Metanephros (tissue), 2 donors: ENCODE measurements around the gene CNNM3. TPM values are rescaled to one million over a fixed set of nuclear protein-coding genes. Genes with fewer than 3 reads are reported as not detected.

Experiments used
- small RNA-seq: library from RNA; depleted of rRNA; stranded (forward); fragments of <200 nt; gene quantifications from one replicate; pipeline ENCODE3, GENCODE V24; 2014; ENCODE audit warnings: low replicate concordance
- total RNA-seq: library from RNA; depleted of rRNA; stranded (reverse); fragments of >200 nt; gene quantifications from one replicate; pipeline ENCODE4 v1.2.3, GENCODE V29; 2014

The CNNM3 gene
- 23.5 TPM for total RNA-seq

DNA sequence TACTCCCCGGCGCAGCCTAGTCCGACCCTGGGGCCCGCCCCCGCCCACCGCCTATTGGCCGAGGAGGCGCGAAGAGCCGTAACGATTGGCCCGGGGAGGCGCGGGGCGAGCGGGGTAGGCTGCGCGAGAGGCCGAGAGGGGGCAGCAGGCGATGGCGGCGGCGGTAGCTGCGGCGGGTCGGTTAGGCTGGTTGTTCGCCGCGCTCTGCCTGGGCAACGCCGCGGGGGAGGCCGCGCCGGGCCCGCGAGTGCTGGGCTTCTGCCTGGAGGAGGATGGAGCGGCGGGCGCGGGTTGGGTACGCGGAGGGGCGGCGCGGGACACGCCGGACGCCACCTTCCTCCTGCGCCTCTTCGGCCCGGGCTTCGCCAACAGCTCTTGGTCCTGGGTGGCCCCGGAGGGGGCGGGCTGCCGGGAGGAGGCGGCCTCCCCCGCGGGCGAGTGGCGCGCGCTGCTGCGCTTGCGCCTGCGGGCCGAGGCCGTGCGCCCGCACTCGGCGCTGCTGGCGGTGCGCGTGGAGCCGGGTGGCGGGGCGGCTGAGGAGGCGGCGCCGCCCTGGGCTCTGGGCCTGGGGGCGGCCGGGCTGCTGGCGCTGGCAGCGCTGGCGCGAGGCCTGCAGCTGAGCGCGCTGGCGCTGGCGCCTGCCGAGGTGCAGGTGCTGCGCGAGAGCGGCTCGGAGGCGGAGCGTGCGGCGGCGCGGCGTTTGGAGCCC is at the start of gene CNNM3:
TSS of gene CNNM3 (plus strand) at position 142 of the 709 bp plus-strand sequence. CDS start at position 152, 10 bp downstream.

GRCh38 chr2:96843538-96844268 is 27.6 kb downstream of the CNNM3 start, which contains the start of gene ANKRD23:
Gene ANKRD23 (minus strand): TSS chr2:96844021. CDS start chr2:96843992, 29 bp downstream.

GRCh38 chr2:96857667-96858372 is 41.8 kb downstream of the CNNM3 start, which contains the start of gene ANKRD39:
Gene ANKRD39 (minus strand): TSS chr2:96858016. CDS start chr2:96857987, 29 bp downstream.

DNA sequence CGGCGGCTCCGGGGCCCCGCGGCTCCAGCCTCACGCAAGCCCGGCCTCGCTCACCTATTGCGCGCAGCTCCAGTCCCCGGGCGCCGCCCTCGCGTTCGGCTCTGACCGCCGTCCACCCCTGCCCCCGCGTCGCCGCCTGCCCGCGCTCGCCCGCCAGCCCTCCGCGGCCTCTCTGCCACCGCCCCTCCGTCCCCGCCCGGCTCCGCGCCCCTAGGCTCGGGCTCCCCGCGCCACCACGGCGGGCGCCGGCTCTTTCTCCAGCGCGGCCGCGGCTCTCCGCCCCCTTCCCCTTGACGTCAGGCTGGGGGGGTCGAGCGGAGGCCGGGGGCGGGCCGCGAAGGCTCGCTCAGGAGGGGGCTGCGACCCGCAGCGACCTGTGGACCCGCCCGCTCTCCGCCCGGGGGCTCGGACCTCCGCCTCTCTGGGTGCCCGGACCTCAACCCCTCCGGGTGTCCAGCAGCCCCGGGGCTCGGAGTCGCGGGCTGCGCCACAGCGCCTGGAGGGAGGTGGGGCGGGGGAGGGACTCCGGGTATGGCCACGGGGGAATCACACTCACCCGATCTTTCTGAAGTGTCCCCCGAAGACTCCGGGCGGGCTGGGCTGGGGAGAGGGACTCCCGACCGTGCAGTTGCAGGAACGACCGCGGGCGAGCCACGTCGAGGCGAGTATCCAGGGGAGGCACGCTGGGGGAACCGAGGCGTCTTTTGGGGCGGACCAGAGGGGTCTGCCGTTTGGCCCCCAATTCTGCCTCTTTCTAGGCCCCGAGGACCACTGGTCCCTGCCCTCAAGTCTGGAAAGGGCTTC is 54.0 kb downstream of the CNNM3 start, which contains the start of gene SEMA4C:
TSS of gene SEMA4C (minus strand) at position 259 of the 804 bp plus-strand sequence. CDS start 2,194 bp downstream, outside the sequence.

Small RNA genes lying within 50 kb of the gene (small RNA-seq; reads per million reads assigned to genes)
- 0.07 reads per million for gene MIR3127

Other genes with a start within 250 kb of the CNNM3 start
- 63.8 TPM for gene KANSL3, start 178.0 kb upstream of the CNNM3 start, total RNA-seq
- 1.6 TPM for gene FER1L5, start 173.5 kb upstream of the CNNM3 start, total RNA-seq
- 36.0 TPM for gene LMAN2L, start 76.2 kb upstream of the CNNM3 start, total RNA-seq
- 12.1 TPM for gene CNNM4, start 55.4 kb upstream of the CNNM3 start, total RNA-seq
- gene ANKRD23, start 27.8 kb downstream of the CNNM3 start, total RNA-seq = 12.5 TPM
- 10.6 TPM for gene ANKRD39, start 41.7 kb downstream of the CNNM3 start, total RNA-seq
- gene SEMA4C, start 53.8 kb downstream of the CNNM3 start, total RNA-seq = 41.6 TPM
- not detected for gene FAM178B, start 170.3 kb downstream of the CNNM3 start, total RNA-seq